Loucy (cell line): ENCODE data around the gene CLSTN2.

ENCODE experiments used
- CTCF ChIP-seq: fragments of 200-600 bp; sonication (generic); conservative IDR thresholded peaks from 2 replicates; pipeline ENCODE4 v1.5.1; 2014; ENCODE audit warnings: mild to moderate bottlenecking, antibody characterized with exemption, low read length
- EZH2phosphoT487 ChIP-seq: fragments of 200-600 bp; IDR thresholded peaks from 2 replicates; pipeline ENCODE4 v1.6.1; 2018; ENCODE audit warnings: antibody characterized with exemption, mild to moderate bottlenecking, moderate library complexity, borderline replicate concordance

GRCh38 chr3:140368223-140368811 is 433.3 kb downstream of the CLSTN2 start:
- TF ChIP-seq CTCF (no peak), EZH2phosphoT487 (no peak)
